Measurements from ENCODE around the gene SLCO2A1. TPM values are rescaled to one million over a fixed set of nuclear protein-coding genes. Genes with fewer than 3 reads are reported as not detected.

Gene SLCO2A1
- total and polyA plus RNA-seq, 2 donors (not counting 1 experiment from before 2014, with no cell fraction given): not detected

DNA sequence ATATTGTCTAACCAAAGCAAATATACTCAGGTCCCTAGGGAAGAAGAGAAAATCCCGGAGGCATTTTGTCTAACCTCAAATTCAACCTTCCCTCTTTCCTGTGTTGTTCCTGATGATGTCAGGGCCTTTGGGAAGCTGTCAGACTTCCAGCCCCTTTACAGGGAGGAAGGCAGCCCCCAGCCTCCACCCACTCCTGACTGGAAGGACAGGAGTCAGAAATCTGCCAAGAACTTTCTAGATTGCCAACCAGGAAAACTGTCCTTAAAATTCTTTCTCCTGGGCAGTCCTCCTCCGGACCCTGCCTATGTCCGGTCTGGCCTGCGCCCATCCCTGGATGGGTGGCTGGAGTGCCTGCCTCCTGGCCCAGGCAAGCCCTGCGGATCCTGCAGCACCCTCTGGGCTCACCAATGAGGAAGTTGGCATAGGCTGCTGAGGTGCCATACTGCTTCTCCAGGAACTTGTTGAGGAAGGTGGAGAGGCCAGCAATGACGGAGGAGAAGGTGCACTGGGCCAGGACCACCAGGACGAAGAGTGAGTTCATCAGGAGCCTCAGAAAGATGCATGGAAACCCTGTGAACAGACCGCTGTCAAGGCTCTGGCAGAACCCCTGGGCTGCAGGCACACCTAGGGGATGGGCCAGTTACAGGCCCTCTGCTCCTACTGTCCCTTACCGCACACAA is 81.5 kb downstream of the SLCO2A1 start:
- H3K27ac Mint-ChIP-seq: no peak overlapping the region
- H3K9me3 Mint-ChIP-seq (ENCODE audit: insufficient read depth): no peaks in the 10 kb centered on the region
- Histone ChIP-seq H3K27ac (ENCODE audit: low read length in 2 of 2) (no peak overlapping the region), H3K27me3 (replicated peaks in 1 of 4; ENCODE audit: control extremely low read depth in 1 of 4, control insufficient read depth in 3 of 4, insufficient read depth in 4 of 4, low read length in 3 of 4) (no peaks in the 10 kb centered on the region), H3K4me2 (replicated peaks; ENCODE audit: low read depth, low read length, poor library complexity, severe bottlenecking) (no peak overlapping the region), H4K20me1 (ENCODE audit: control insufficient read depth, insufficient read depth, low read length, poor library complexity, severe bottlenecking) (no peaks in the 10 kb centered on the region), H3K36me3 (replicated peaks in 1 of 2; ENCODE audit: control extremely low read depth in 1 of 2, control insufficient read depth in 1 of 2, extremely low read depth in 1 of 2, insufficient read depth in 2 of 2, low read length in 1 of 2) (no peaks in the 10 kb centered on the region), H3K4me1 (ENCODE audit: control insufficient read depth in 2 of 2, insufficient read depth in 2 of 2, low read length in 2 of 2) (no peaks in the 10 kb centered on the region), H3K4me3 (ENCODE audit: control extremely low read depth in 1 of 5, extremely low read depth in 1 of 5, insufficient read depth in 1 of 5, low read depth in 2 of 5, low read length in 4 of 5) (no peak overlapping the region), H3K79me2 (ENCODE audit: control insufficient read depth, insufficient read depth, low read length) (no peaks in the 10 kb centered on the region), H2AFZ (ENCODE audit: insufficient read depth, low read depth, low read length, poor library complexity, severe bottlenecking) (no peak overlapping the region), H3K9ac (ENCODE audit: low read length) (no peak overlapping the region), H3K9me3 (ENCODE audit: control extremely low read depth in 1 of 3, control insufficient read depth in 2 of 3, insufficient read depth in 1 of 3, low read length in 2 of 3) (peaks cover 0 to 4% (median 0%) of the 10 kb centered on the region in 3 donors)
- ChIA-PET POLR2A (no interaction called here), CTCF (no interaction called here)
- H3K4me3 Mint-ChIP-seq: no peak overlapping the region
- no peaks in the 10 kb centered on the region for H3K4me1 Mint-ChIP-seq
- TF ChIP-seq, protein P1, sequence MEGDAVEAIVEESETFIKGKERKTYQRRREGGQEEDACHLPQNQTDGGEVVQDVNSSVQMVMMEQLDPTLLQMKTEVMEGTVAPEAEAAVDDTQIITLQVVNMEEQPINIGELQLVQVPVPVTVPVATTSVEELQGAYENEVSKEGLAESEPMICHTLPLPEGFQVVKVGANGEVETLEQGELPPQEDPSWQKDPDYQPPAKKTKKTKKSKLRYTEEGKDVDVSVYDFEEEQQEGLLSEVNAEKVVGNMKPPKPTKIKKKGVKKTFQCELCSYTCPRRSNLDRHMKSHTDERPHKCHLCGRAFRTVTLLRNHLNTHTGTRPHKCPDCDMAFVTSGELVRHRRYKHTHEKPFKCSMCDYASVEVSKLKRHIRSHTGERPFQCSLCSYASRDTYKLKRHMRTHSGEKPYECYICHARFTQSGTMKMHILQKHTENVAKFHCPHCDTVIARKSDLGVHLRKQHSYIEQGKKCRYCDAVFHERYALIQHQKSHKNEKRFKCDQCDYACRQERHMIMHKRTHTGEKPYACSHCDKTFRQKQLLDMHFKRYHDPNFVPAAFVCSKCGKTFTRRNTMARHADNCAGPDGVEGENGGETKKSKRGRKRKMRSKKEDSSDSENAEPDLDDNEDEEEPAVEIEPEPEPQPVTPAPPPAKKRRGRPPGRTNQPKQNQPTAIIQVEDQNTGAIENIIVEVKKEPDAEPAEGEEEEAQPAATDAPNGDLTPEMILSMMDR (IDR thresholded peaks at IDR 0.05): no peak
- TF ChIP-seq EZH2 (IDR thresholded peaks at IDR 0.05; ENCODE audit: borderline replicate concordance, insufficient read depth, low read depth, low read length, poor library complexity, severe bottlenecking): no peak
- WGBS (ENCODE audit: insufficient coverage): 91% methylated on average over 8 of the region's 9 CpGs
- H3K27me3 Mint-ChIP-seq: peaks cover 13% of the 10 kb centered on the region
- intact Hi-C loops (cut with micrococcal nuclease): no loop called here
- ATAC-seq (ENCODE audit: low read depth) (no peak), DNase-seq (no peak)

DNA sequence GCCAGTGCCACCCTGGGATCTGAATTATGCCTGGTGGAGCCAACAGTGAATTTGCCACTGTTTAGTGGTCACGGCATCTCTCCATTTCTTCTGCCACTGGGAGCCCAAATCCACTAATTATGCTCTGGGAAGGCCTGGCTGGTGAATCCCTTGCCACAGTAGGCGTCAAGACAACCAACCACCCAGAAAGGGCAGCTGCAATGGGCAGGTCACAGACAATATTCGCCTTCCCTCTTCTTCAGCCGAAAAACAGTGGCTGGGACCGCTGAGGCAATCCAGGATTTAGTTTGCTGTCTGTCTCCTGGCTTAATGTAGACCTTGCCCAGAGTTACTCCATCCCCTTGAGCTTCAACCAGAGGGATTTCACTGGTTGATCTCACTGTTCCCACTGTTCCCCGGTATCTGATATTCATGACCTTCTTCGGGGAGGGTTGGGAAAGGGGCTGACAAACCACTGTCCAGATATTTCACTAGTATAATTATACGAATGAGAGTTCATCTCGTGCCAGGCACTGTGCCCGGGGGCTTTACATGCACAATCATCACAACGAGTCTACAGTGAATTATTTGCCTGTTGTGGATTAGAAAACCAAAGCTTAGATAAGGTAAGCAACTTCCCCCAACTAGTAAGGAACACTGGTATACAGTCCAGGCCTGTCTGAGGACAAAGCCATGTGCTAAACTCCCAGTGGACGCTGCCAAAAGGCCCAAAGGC is 84.2 kb downstream of the SLCO2A1 start:
- Histone ChIP-seq H4K20me1 (ENCODE audit: control insufficient read depth, insufficient read depth, low read length, poor library complexity, severe bottlenecking) (no peaks in the 10 kb centered on the region), H3K4me2 (replicated peaks; ENCODE audit: low read depth, low read length, poor library complexity, severe bottlenecking) (no peak overlapping the region), H3K27me3 (replicated peaks in 1 of 4; ENCODE audit: control extremely low read depth in 1 of 4, control insufficient read depth in 3 of 4, insufficient read depth in 4 of 4, low read length in 3 of 4) (peaks cover 0 to 2% (median 0%) of the 10 kb centered on the region in 4 experiments), H3K9ac (ENCODE audit: low read length) (no peak overlapping the region), H3K9me3 (ENCODE audit: control extremely low read depth in 1 of 3, control insufficient read depth in 2 of 3, insufficient read depth in 1 of 3, low read length in 2 of 3) (no peaks in the 10 kb centered on the region), H3K79me2 (ENCODE audit: control insufficient read depth, insufficient read depth, low read length) (no peaks in the 10 kb centered on the region), H3K4me1 (ENCODE audit: control insufficient read depth in 2 of 2, insufficient read depth in 2 of 2, low read length in 2 of 2) (no peaks in the 10 kb centered on the region), H2AFZ (ENCODE audit: insufficient read depth, low read depth, low read length, poor library complexity, severe bottlenecking) (no peak overlapping the region), H3K4me3 (ENCODE audit: control extremely low read depth in 1 of 5, extremely low read depth in 1 of 5, insufficient read depth in 1 of 5, low read depth in 2 of 5, low read length in 4 of 5) (no peak overlapping the region), H3K36me3 (replicated peaks in 1 of 2; ENCODE audit: control extremely low read depth in 1 of 2, control insufficient read depth in 1 of 2, extremely low read depth in 1 of 2, insufficient read depth in 2 of 2, low read length in 1 of 2) (no peaks in the 10 kb centered on the region), H3K27ac (ENCODE audit: low read length in 2 of 2) (no peak overlapping the region)
- WGBS (ENCODE audit: insufficient coverage): 96% methylated on average over 8 of the region's 12 CpGs
- ATAC-seq (ENCODE audit: low read depth) (no peak), DNase-seq (no peak)
- H3K27me3 Mint-ChIP-seq: peaks cover 22% of the 10 kb centered on the region
- no peaks in the 10 kb centered on the region for H3K9me3 Mint-ChIP-seq (ENCODE audit: insufficient read depth)
- POLR2A ChIA-PET: no interaction called here
- H3K4me1 Mint-ChIP-seq: peaks cover 2% of the 10 kb centered on the region
- TF ChIP-seq EZH2 (IDR thresholded peaks at IDR 0.05; ENCODE audit: borderline replicate concordance, insufficient read depth, low read depth, low read length, poor library complexity, severe bottlenecking): no peak
- TF ChIP-seq, protein P1 (IDR thresholded peaks at IDR 0.05): no peak
- H3K4me3 Mint-ChIP-seq: no peak overlapping the region
- CTCF ChIA-PET: no interaction called here
- no peak overlapping the region for H3K27ac Mint-ChIP-seq
- intact Hi-C loops (cut with micrococcal nuclease): no loop called here
